Fibroblast of the conjunctiva (primary cell): ENCODE measurements around the gene TNFAIP8.

Experiments
- DNase-seq: peaks from one replicate; pipeline ENCODE4 v3.0.0-alpha.2; 2010; ENCODE audit warnings: low read depth

The TNFAIP8 gene

GRCh38 chr5:119329666-119330065, 26.2 kb upstream of the TNFAIP8 start:
- no peak for DNase-seq

- no peak for DNase-seq
These were observed 25.2 kb upstream of the TNFAIP8 start for GRCh38 chr5:119330367-119331183.

- no peak for DNase-seq
These were observed 24.2 kb upstream of the TNFAIP8 start for GRCh38 chr5:119331566-119332095.

- no peak for DNase-seq
These were observed 23.6 kb upstream of the TNFAIP8 start for GRCh38 chr5:119332208-119332607.

- DNase-seq, result no peak
These were observed 22.8 kb upstream of the TNFAIP8 start for GRCh38 chr5:119332978-119333401.

- DNase-seq, result no peak
These were observed 22.4 kb upstream of the TNFAIP8 start for GRCh38 chr5:119333421-119333851.

GRCh38 chr5:119335261-119335677, 20.6 kb upstream of the TNFAIP8 start:
- DNase-seq, result no peak

GRCh38 chr5:119336262-119336661, 19.6 kb upstream of the TNFAIP8 start:
- no peak for DNase-seq

GRCh38 chr5:119336845-119337580, 18.8 kb upstream of the TNFAIP8 start:
- no peak for DNase-seq

GRCh38 chr5:119338326-119338946, 17.4 kb upstream of the TNFAIP8 start:
- DNase-seq, result no peak

GRCh38 chr5:119339344-119339743, 16.5 kb upstream of the TNFAIP8 start:
- no peak for DNase-seq

GRCh38 chr5:119339965-119340364, 15.9 kb upstream of the TNFAIP8 start:
- no peak for DNase-seq

- DNase-seq, result no peak
These were observed 15.1 kb upstream of the TNFAIP8 start for GRCh38 chr5:119340597-119341218.

GRCh38 chr5:119341452-119342349, 14.1 kb upstream of the TNFAIP8 start:
- DNase-seq, result no peak

- DNase-seq, result no peak
These were observed 13.4 kb upstream of the TNFAIP8 start for GRCh38 chr5:119342406-119342805.

- DNase-seq, result no peak
These were observed 12.8 kb upstream of the TNFAIP8 start for GRCh38 chr5:119343052-119343451.

GRCh38 chr5:119343766-119344165, 12.1 kb upstream of the TNFAIP8 start:
- DNase-seq, result no peak

- no peak for DNase-seq
These were observed 11.6 kb upstream of the TNFAIP8 start for GRCh38 chr5:119344231-119344630.

GRCh38 chr5:119345861-119346260, 10.0 kb upstream of the TNFAIP8 start:
- no peak for DNase-seq

GRCh38 chr5:119346394-119346793, 9.4 kb upstream of the TNFAIP8 start:
- no peak for DNase-seq

GRCh38 chr5:119347574-119347973, 8.2 kb upstream of the TNFAIP8 start:
- no peak for DNase-seq
